ENCODE results near the gene TMEM42.
A peak's percentile ranks its signal among the peaks of the same experiment; 100 is the strongest.

TMEM42 gene

DNA sequence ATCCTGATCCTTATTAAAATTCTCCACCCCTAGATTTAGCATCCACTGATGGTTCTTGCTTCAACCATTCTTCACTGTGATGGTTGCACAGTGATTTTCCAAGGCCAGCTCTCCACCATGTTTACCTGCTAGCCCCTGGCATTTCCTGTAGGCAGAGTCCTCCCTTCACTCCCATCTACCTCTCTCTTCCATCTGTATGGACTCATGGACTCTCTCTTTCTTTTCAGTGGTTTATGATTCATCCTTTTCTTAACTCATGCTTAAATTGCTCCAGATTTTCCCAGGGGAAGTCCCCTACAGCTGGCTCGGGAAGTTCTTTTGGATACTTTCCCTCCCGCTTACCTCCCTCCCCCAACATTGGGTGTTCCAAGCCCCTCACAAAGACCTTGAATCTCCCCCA lies 31.4 kb downstream of the TMEM42 start:
- no peak overlapping the region for H3K18ac ChIP-seq (ENCODE audit: low read depth in 1 of 2, low read length in 2 of 2)
- no peak overlapping the region for H2BK12ac ChIP-seq (ENCODE audit: low read length in 2 of 2)
- H3K27ac ChIP-seq (ENCODE audit: low read length, poor library complexity, severe bottlenecking) = no peak overlapping the region
- no peak overlapping the region for H3K23ac ChIP-seq (ENCODE audit: low read length in 2 of 2)
- no peaks in the 10 kb centered on the region for H3K36me3 ChIP-seq (ENCODE audit: control insufficient read depth in 1 of 2, insufficient read depth in 2 of 2, low read depth in 1 of 2, low read length in 2 of 2)
- no peak overlapping the region for H3K4ac ChIP-seq (ENCODE audit: low read depth in 1 of 2, low read length in 2 of 2)
- H3K14ac ChIP-seq (ENCODE audit: low read length in 2 of 2) = no peak overlapping the region
- H3K4me3 ChIP-seq (ENCODE audit: insufficient read depth in 1 of 2, low read depth in 1 of 2, low read length in 2 of 2) = peak overlapping the region in 1 of 2 experiments; percentile 50
- no peak overlapping the region for H4K91ac ChIP-seq (ENCODE audit: low read length)
- DNase-seq = peak; percentile 60
- H2BK15ac ChIP-seq (ENCODE audit: low read depth, poor library complexity, severe bottlenecking) = no peak overlapping the region
- H4K8ac ChIP-seq (ENCODE audit: low read length) = no peak overlapping the region
- H2BK5ac ChIP-seq (ENCODE audit: low read depth, low read length, poor library complexity, severe bottlenecking) = no peak overlapping the region
- H3K79me1 ChIP-seq (replicated peaks; ENCODE audit: low read length, poor library complexity, severe bottlenecking) = no peaks in the 10 kb centered on the region
- 27% methylated on average over 2 of the region's 2 CpGs for WGBS
- no peak overlapping the region for H2BK120ac ChIP-seq (ENCODE audit: low read depth, low read length)
- H3K4me2 ChIP-seq (ENCODE audit: low read length, poor library complexity, severe bottlenecking) = no peak overlapping the region
- H2AK5ac ChIP-seq (ENCODE audit: low read length, severe bottlenecking) = no peak overlapping the region
- H3K4me1 ChIP-seq (ENCODE audit: control insufficient read depth, insufficient read depth, low read depth, low read length) = peaks cover 8% of the 10 kb centered on the region
- no peaks in the 10 kb centered on the region for H3K27me3 ChIP-seq (ENCODE audit: control insufficient read depth in 1 of 2, insufficient read depth in 1 of 2, low read length in 2 of 2)
- no peak overlapping the region for H3K9ac ChIP-seq (ENCODE audit: low read length)
- H3K9me3 ChIP-seq (ENCODE audit: control insufficient read depth, low read length) = no peaks in the 10 kb centered on the region
- H2AFZ ChIP-seq (ENCODE audit: low read depth, low read length) = no peak overlapping the region

GRCh38 chr3:44894485-44894884 lies 32.8 kb downstream of the TMEM42 start:
- Histone ChIP-seq H3K79me1 (replicated peaks; ENCODE audit: low read length, poor library complexity, severe bottlenecking) (no peaks in the 10 kb centered on the region), H3K27me3 (ENCODE audit: control insufficient read depth in 1 of 2, insufficient read depth in 1 of 2, low read length in 2 of 2) (peaks cover 3 to 13% of the 10 kb centered on the region in 2 experiments)
- no CpG with 5 or more reads among the region's 5 CpGs for WGBS

DNA sequence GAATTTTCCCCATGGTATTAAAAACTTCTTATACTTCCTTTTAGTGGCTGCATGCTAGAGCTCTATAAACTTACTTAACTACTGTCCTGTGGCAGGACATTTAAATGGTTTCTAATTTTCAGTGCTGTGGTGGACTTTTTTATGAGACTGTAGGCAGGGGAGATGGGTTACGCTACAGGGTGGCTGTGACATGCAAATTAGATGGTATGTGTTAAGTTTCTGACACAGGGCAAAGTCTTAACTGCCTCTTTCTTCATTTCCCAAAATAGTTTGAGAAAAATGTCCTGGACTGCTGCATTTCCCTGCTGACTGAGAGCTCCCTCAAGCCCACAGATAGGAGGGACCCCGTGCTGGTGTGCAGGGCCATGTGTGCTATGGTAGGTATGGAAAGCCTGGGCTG lies 34.7 kb downstream of the TMEM42 start:
- no peaks in the 10 kb centered on the region for H3K9me3 ChIP-seq (ENCODE audit: control insufficient read depth, low read length)
- H3K23ac ChIP-seq (ENCODE audit: low read length in 2 of 2) = no peak overlapping the region
- no peaks in the 10 kb centered on the region for H3K36me3 ChIP-seq (ENCODE audit: control insufficient read depth in 1 of 2, insufficient read depth in 2 of 2, low read depth in 1 of 2, low read length in 2 of 2)
- WGBS = 100% methylated on average over 1 of the region's 2 CpGs
- no peak overlapping the region for H2AK5ac ChIP-seq (ENCODE audit: low read length, severe bottlenecking)
- no peak overlapping the region for H3K4me2 ChIP-seq (ENCODE audit: low read length, poor library complexity, severe bottlenecking)
- peaks cover 3 to 32% of the 10 kb centered on the region in 2 experiments for H3K27me3 ChIP-seq (ENCODE audit: control insufficient read depth in 1 of 2, insufficient read depth in 1 of 2, low read length in 2 of 2)
- H3K18ac ChIP-seq (ENCODE audit: low read depth in 1 of 2, low read length in 2 of 2) = no peak overlapping the region
- DNase-seq = no peak
- H2BK120ac ChIP-seq (ENCODE audit: low read depth, low read length) = no peak overlapping the region
- H4K91ac ChIP-seq (ENCODE audit: low read length) = no peak overlapping the region
- no peaks in the 10 kb centered on the region for H3K79me1 ChIP-seq (replicated peaks; ENCODE audit: low read length, poor library complexity, severe bottlenecking)
- H3K4me3 ChIP-seq (ENCODE audit: insufficient read depth in 1 of 2, low read depth in 1 of 2, low read length in 2 of 2) = no peak overlapping the region
- H2BK12ac ChIP-seq (ENCODE audit: low read length in 2 of 2) = no peak overlapping the region
- H3K4me1 ChIP-seq (ENCODE audit: control insufficient read depth, insufficient read depth, low read depth, low read length) = peaks cover 8% of the 10 kb centered on the region
- no peak overlapping the region for H3K4ac ChIP-seq (ENCODE audit: low read depth in 1 of 2, low read length in 2 of 2)
- H4K8ac ChIP-seq (ENCODE audit: low read length) = no peak overlapping the region
- no peak overlapping the region for H2BK15ac ChIP-seq (ENCODE audit: low read depth, poor library complexity, severe bottlenecking)
- H2BK5ac ChIP-seq (ENCODE audit: low read depth, low read length, poor library complexity, severe bottlenecking) = no peak overlapping the region
- no peak overlapping the region for H2AFZ ChIP-seq (ENCODE audit: low read depth, low read length)
- H3K9ac ChIP-seq (ENCODE audit: low read length) = no peak overlapping the region
- H3K27ac ChIP-seq (ENCODE audit: low read length, poor library complexity, severe bottlenecking) = no peak overlapping the region
- no peak overlapping the region for H3K14ac ChIP-seq (ENCODE audit: low read length in 2 of 2)

More at GRCh38 chr3:44894485-44894884, 32.8 kb downstream of the TMEM42 start:
- Histone ChIP-seq H2BK5ac (ENCODE audit: low read depth, low read length, poor library complexity, severe bottlenecking) (no peak overlapping the region), H2AFZ (ENCODE audit: low read depth, low read length) (no peak overlapping the region), H4K91ac (ENCODE audit: low read length) (no peak overlapping the region), H4K8ac (ENCODE audit: low read length) (no peak overlapping the region), H3K14ac (ENCODE audit: low read length in 2 of 2) (no peak overlapping the region), H2BK120ac (ENCODE audit: low read depth, low read length) (no peak overlapping the region), H2AK5ac (ENCODE audit: low read length, severe bottlenecking) (no peak overlapping the region), H2BK15ac (ENCODE audit: low read depth, poor library complexity, severe bottlenecking) (no peak overlapping the region), H2BK12ac (ENCODE audit: low read length in 2 of 2) (no peak overlapping the region), H3K4ac (ENCODE audit: low read depth in 1 of 2, low read length in 2 of 2) (no peak overlapping the region), H3K18ac (ENCODE audit: low read depth in 1 of 2, low read length in 2 of 2) (no peak overlapping the region), H3K4me1 (ENCODE audit: control insufficient read depth, insufficient read depth, low read depth, low read length) (peaks cover 8% of the 10 kb centered on the region), H3K4me3 (ENCODE audit: insufficient read depth in 1 of 2, low read depth in 1 of 2, low read length in 2 of 2) (no peak overlapping the region), H3K9ac (ENCODE audit: low read length) (no peak overlapping the region), H3K4me2 (ENCODE audit: low read length, poor library complexity, severe bottlenecking) (no peak overlapping the region), H3K36me3 (ENCODE audit: control insufficient read depth in 1 of 2, insufficient read depth in 2 of 2, low read depth in 1 of 2, low read length in 2 of 2) (no peaks in the 10 kb centered on the region), H3K9me3 (ENCODE audit: control insufficient read depth, low read length) (no peaks in the 10 kb centered on the region), H3K23ac (ENCODE audit: low read length in 2 of 2) (peak overlapping the region in 1 of 2 experiments; percentile 83), H3K27ac (ENCODE audit: low read length, poor library complexity, severe bottlenecking) (no peak overlapping the region)
- DNase-seq = no peak

DNA sequence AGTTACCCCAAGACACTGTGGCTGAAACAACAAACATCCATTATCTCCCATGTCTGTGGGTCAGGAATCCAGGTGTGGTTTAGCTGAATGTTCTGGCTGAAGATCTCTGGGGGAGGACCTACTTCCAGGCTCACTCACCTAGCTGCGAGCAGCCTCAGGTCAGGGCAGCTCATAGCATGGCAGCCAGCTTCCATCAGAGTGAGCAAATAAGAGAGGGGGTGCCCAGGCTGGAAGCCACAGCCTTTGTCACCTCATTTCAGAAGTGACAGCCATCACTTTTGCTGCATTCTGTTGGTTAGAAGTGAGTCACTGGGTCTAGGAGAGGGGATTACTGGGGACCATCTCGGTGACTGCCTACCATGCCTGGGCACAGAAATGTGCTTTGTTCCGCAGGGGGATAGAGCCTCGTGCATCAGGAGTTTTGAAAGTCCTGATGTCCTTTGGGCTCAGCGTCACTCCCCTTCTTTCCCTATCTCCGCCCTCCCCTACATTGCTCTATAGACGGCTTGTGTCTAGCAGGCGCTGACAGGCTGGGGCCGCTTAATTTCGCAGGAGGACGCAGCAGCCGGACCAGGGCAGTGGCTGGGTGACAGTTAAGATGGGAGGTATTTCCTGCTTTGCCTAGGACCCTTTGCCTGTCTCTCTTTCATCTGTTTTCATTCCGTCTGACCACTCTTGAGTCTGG lies 38.1 kb downstream of the TMEM42 start:
- peaks cover 3 to 54% of the 10 kb centered on the region in 2 experiments for H3K27me3 ChIP-seq (ENCODE audit: control insufficient read depth in 1 of 2, insufficient read depth in 1 of 2, low read length in 2 of 2)
- DNase-seq = no peak
- H3K4me1 ChIP-seq (ENCODE audit: control insufficient read depth, insufficient read depth, low read depth, low read length) = peaks cover under 1% of the 10 kb centered on the region
- peak overlapping the region in 1 of 2 experiments; percentile 26 for H3K14ac ChIP-seq (ENCODE audit: low read length in 2 of 2)
- H4K8ac ChIP-seq (ENCODE audit: low read length) = peak overlapping the region; percentile 13
- no peaks in the 10 kb centered on the region for H3K36me3 ChIP-seq (ENCODE audit: control insufficient read depth in 1 of 2, insufficient read depth in 2 of 2, low read depth in 1 of 2, low read length in 2 of 2)
- WGBS = 60% methylated on average over 12 of the region's 13 CpGs
- no peak overlapping the region for H3K9ac ChIP-seq (ENCODE audit: low read length)
- no peak overlapping the region for H2BK5ac ChIP-seq (ENCODE audit: low read depth, low read length, poor library complexity, severe bottlenecking)
- peak overlapping the region in 1 of 2 experiments; percentile 35 for H3K23ac ChIP-seq (ENCODE audit: low read length in 2 of 2)
- no peaks in the 10 kb centered on the region for H3K79me1 ChIP-seq (replicated peaks; ENCODE audit: low read length, poor library complexity, severe bottlenecking)
- no peak overlapping the region for H3K18ac ChIP-seq (ENCODE audit: low read depth in 1 of 2, low read length in 2 of 2)
- H3K9me3 ChIP-seq (ENCODE audit: control insufficient read depth, low read length) = no peaks in the 10 kb centered on the region
- no peak overlapping the region for H2BK120ac ChIP-seq (ENCODE audit: low read depth, low read length)
- no peak overlapping the region for H2AK5ac ChIP-seq (ENCODE audit: low read length, severe bottlenecking)
- H2BK12ac ChIP-seq (ENCODE audit: low read length in 2 of 2) = no peak overlapping the region
- H3K4me2 ChIP-seq (ENCODE audit: low read length, poor library complexity, severe bottlenecking) = no peak overlapping the region
- H2BK15ac ChIP-seq (ENCODE audit: low read depth, poor library complexity, severe bottlenecking) = no peak overlapping the region
- H3K4me3 ChIP-seq (ENCODE audit: insufficient read depth in 1 of 2, low read depth in 1 of 2, low read length in 2 of 2) = no peak overlapping the region
- H3K4ac ChIP-seq (ENCODE audit: low read depth in 1 of 2, low read length in 2 of 2) = no peak overlapping the region
- H4K91ac ChIP-seq (ENCODE audit: low read length) = no peak overlapping the region
- no peak overlapping the region for H3K27ac ChIP-seq (ENCODE audit: low read length, poor library complexity, severe bottlenecking)
- no peak overlapping the region for H2AFZ ChIP-seq (ENCODE audit: low read depth, low read length)

All from mesenchymal stem cell (in vitro differentiated cells and primary cell).